NB4 (cell line): Measurements from ENCODE around the gene P2RY14.
"Not testable (repeated sequence)": the region's sequence is repeated elsewhere in the genome, so short reads cannot be mapped to it uniquely, and the experiment has no call there.

Experiments
- POLR2A ChIP-seq: IDR thresholded peaks from 2 replicates; pipeline ENCODE4 v1.6.1; 2011; ENCODE audit warnings: mild to moderate bottlenecking; ENCODE audit not compliant: insufficient read length; ENCODE audit errors: extremely low read depth
- TF ChIP-seq, protein P1 (sequence below): IDR thresholded peaks from one replicate; pipeline ENCODE4 v1.5.1; 2012; ENCODE audit warnings: low read depth, low read length
- TF ChIP-seq, protein P2 (sequence below): IDR thresholded peaks from 2 replicates; pipeline ENCODE4 v1.6.1; 2011; ENCODE audit warnings: low read depth, low read length

DNA sequence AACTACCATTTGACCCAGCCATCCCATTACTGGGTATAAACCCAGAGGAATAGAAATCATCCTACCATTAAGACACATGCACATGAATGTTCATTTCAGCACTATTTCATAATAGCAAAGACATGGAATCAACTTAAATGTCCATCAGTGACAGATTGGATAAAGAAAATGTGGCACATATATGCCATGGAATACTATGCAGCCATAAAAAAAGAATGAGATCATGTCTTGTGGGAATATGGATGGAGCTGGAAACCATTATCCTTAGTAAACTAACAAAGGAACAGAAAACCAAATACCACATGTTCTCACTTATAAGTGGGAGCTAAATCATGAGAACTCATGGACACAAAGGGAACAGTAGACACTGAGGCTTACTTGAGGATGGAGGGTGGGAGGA, 45.9 kb downstream of the P2RY14 start:
- TF ChIP-seq, protein P1, sequence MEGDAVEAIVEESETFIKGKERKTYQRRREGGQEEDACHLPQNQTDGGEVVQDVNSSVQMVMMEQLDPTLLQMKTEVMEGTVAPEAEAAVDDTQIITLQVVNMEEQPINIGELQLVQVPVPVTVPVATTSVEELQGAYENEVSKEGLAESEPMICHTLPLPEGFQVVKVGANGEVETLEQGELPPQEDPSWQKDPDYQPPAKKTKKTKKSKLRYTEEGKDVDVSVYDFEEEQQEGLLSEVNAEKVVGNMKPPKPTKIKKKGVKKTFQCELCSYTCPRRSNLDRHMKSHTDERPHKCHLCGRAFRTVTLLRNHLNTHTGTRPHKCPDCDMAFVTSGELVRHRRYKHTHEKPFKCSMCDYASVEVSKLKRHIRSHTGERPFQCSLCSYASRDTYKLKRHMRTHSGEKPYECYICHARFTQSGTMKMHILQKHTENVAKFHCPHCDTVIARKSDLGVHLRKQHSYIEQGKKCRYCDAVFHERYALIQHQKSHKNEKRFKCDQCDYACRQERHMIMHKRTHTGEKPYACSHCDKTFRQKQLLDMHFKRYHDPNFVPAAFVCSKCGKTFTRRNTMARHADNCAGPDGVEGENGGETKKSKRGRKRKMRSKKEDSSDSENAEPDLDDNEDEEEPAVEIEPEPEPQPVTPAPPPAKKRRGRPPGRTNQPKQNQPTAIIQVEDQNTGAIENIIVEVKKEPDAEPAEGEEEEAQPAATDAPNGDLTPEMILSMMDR = not testable (repeated sequence)
- TF ChIP-seq POLR2A = not testable (repeated sequence)
- TF ChIP-seq, protein P2, sequence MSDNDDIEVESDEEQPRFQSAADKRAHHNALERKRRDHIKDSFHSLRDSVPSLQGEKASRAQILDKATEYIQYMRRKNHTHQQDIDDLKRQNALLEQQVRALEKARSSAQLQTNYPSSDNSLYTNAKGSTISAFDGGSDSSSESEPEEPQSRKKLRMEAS = not testable (repeated sequence)
